ENCODE data around the gene GOLGA6A.
"Not testable (repeated sequence)": the region's sequence is repeated elsewhere in the genome, so short reads cannot be mapped to it uniquely, and the experiment has no call there.

GRCh38 chr15:74099963-74100733 is 17.8 kb upstream of the GOLGA6A start:
- TF ChIP-seq CTCF (conservative IDR thresholded peaks at IDR 0.05) = not testable (repeated sequence)
- TF ChIP-seq ZFX (IDR thresholded peaks at IDR 0.05) = peak; percentile 49; the same call in 1 of the 2 replicates

All from C4-2B (cell line).